GM18505 (cell line): ENCODE data around the gene DHCR7.

Source experiments
- ATAC-seq: cut with Tn5 transposase; IDR thresholded peaks from one replicate; pipeline ENCODE4 v1.9.1; 2021; ENCODE audit not compliant: unreplicated experiment
- POLR2A ChIP-seq: IDR thresholded peaks from 4 replicates; pipeline ENCODE4 v1.6.1; 2011; ENCODE audit warnings: borderline replicate concordance; ENCODE audit not compliant: insufficient read depth, insufficient read length; ENCODE audit errors: extremely low read depth

The DHCR7 gene

GRCh38 chr11:71456831-71457230 is 8.6 kb upstream of the DHCR7 start:
- TF ChIP-seq POLR2A, result no peak
- ATAC-seq, result no peak

DNA sequence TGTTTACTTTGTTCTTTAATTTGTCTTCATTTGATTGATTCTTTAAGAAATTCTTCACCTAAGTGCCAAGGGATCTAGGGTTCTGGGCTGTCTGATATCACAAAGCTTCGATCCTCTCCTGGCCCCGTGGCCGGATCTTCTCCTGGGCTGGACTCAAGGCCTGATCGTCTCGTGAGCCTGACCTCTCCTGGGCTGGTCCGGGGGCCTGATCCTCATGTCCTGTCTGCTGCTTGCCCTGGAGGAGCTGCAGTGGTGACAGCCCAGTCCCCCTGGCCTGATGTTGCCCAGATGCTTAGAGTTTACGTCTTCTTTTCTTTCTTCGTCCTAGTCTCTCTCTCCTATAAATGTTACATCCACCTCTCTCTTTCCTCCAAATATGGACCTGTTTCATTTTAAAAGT is 8.1 kb upstream of the DHCR7 start:
- no peak for TF ChIP-seq POLR2A
- no peak for ATAC-seq

DNA sequence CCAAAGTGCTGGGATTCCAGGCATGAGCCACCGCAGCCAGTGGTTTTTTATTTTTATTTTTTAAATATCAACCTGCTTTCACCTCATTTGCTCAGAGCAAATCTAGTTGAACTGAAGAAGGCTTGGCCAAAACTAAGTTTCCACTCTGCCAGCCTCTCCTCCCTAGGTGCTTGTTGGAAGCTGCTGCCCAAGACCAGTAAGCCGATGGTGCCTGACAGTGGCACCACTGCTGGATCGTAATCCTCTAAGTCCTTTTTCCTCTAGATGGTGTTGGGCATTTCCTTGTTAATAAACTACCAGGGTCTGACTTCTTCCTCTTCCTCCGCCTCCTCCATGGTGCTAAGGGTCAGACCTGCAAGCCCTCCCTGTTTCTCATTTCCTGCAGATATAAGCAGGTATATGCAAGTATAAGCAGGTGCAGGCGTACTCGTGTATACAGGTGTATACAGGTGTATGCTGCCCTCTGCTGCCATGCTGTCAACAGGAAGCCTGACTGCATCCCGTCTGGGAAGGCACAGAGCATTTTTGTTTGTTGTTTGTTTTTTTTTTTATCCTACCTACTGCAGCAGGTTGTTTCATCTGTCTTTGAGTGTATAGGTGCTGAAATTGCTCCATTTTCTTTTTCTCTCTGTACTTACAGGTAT is 6.4 kb upstream of the DHCR7 start:
- no peak for TF ChIP-seq POLR2A
- no peak for ATAC-seq

- ATAC-seq, result no peak
- TF ChIP-seq POLR2A, result no peak
These were observed 5.7 kb upstream of the DHCR7 start for GRCh38 chr11:71453918-71454304.

DNA sequence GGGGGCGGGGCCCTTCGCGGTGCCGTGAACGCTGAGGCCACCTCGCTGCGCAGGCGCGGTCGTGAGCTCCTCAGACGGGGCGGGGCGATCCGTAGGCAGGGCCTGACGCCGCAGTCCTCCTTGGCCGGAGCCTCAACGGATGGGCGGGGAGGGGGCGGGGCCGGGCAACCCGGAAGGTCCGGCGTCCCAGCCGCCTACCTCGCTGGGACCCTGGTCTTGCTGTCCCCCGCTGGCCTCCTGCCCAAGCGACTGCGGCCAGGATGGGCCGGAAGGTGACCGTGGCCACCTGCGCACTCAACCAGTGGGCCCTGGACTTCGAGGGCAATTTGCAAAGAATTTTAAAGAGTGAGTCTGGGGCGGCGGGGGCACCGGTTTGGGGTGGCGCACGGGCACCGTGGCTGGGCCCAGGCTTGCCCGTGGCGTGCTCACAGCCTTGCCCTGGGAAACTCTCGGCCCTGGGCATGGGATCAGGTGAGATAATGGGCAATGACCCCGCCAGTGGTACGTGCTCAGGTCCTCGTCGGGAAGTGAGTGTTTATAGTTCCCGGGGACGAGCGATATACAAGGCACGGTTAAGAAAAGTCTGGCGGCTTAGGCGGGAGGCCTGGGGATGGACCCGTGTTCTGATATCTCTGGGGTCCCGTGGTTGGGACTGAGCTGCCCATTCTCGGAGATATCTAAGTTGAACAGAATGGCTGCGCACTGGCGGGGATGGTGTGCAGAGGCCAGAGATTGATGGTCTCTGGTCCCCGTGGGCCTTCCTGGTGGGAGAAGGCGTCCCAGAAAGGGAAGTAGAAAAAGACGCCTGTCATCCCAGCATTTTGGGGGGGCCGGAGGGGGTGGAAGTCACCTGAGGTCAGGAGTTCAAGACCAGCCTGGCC is 5.1 kb upstream of the DHCR7 start, which contains the start of gene NADSYN1:
NADSYN1 (plus strand) TSS at position 167 of the 881 bp plus-strand sequence; CDS start at position 261, 94 bp downstream.
- peak; percentile 80 for TF ChIP-seq POLR2A
- ATAC-seq, result peak; percentile 54

DNA sequence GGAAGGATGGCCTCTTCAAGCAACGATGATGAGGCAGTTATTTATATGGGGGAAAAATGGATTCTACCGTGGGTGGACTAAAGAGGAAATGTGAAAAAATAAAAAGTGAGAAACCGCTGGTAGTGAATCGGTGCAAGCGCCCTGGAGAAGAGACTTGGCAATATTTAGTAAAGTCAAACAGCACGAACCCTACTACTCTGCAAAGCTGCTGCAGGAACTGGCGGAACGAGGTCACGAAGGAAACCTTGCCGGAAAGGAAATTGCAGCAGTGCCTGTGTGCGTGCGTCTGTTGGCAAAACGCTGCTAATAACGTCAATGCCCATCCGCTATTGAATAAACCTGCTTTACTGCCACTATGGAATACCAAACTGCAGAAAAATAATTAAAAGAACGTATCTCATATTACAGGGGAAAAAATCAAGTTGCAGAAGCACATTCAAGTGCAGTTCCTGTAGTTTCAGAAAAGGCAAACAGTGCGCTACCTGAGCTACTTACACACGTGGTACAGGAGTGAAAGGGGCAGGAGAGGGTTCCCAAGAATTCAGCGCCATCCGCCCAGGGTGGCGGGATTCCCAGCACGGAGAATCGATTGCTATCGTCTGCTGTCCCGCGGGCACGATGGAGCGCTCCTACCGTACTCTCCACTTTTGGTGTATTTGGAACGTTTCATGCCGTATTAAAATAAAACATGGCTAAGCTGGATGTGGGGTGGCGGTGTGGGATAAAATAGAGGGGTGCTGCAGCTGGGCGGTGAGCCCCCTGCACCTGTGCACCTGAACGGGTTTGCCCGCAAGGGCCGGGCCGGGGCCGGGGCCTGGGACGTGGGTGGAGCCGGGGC is 4.2 kb upstream of the DHCR7 start:
- TF ChIP-seq POLR2A, result no peak
- no peak for ATAC-seq

DNA sequence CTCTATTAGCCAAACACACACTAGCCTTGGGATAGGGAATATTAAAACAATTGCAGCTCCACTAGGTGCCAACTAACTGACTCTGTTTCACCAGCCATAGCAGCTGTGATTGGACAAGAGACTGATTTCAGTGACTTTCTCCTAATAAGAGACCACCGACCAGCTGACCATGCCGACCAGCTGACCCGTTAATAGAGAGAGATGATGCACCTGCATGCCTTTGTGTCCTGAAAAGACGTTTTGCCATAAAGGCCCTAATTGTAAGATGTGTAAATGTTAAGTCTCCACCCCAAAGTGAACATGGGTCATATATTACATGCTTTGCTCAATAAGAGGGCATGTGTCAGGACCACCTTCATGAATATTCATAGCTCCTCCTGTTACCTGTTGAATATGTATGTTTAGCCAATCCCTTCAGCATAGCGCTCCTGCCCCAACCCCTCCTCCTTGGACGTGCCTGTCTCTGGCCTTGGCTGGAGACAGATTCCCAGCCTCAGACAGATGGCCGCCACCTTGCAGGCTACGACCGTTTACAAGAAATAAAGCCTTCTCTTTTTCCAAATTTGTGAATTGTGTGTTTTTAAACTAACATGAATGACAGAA is 3.5 kb upstream of the DHCR7 start:
- TF ChIP-seq POLR2A, result no peak
- ATAC-seq, result no peak

DNA sequence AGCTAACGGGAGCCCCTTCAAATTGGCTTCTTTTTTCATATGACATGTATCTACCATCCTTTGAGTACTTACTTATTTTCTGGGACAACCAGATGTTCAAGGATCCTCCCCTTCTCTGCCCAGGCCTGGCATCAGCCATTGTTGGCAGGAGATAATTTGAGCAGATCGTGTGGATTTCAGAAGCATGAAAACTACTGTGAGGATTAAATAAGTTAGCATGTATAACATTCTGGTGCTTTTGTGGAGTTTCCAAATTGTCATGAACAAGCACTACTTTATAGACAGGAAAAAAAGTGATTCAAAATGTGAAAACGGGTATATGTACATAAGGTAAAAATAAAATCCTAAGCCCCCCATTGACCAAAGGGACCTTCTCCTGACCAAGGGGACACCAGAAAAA is 2.7 kb upstream of the DHCR7 start:
- ATAC-seq, result no peak
- TF ChIP-seq POLR2A, result no peak

DNA sequence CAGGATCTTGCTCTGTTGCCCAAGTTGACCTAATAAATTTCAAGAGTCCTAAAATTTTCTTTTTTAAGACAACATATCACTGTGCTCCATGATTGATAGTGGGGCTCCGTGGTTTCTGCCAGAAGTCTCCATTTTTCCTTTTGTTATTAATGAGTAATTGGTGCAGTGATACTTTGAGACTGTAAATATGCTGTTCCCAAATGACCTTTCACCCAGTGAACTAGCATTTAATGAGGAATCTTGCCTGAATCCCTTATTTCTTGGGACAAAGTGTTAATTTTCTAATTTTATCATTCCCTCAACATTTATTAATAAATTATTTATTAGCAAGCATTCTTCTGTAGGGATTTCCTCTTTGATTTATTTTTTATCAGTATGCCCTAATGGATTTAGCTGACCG is 2.3 kb upstream of the DHCR7 start:
- TF ChIP-seq POLR2A, result no peak

DNA sequence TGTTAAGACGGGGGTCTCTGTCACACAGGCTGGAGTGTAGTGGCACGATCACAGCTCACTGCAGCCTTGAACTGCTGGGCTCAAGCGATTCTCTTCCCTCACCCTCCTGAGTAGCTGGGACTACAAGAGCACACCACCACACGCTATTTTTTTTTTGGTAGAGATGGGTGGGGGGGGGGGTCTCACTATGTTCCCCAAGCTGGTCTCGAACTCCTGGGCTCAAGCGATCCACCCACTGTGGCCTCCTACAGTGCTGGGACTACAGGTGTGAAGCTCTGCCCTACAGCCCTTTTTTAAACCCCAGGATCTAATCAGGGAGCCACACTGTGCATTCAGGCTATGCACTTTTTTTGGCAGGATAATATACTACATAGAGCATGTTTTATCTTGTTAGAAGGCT is 1.4 kb upstream of the DHCR7 start:
- ATAC-seq, result no peak
- no peak for TF ChIP-seq POLR2A

More for the DNA sequence above, 2.3 kb upstream of the DHCR7 start:
- no peak for ATAC-seq

DNA sequence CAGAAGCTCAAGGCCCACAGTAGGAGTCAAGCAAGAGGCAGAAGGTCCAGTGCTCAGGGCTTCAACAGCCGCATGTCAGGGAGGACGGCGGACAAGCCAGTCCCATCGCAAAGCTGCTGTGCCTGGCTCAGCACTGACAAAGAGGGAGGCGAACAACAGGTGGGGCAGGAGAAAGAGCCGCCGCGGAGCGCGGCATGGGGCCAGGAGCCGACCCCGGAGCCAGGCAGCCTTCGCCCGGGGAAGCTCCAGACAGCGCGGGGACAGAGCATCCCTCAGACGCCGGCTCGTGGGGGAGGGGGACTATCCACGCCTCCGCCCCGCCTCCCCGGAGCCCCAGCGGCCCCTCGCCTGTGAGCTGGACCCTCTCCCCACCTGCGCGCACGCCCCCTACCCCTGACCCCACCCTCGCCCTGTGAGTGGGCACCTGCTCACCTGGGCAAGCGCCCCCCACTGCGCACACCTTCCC is 369 bp downstream of the DHCR7 start:
- peak; percentile 8 for ATAC-seq
- no peak for TF ChIP-seq POLR2A

DNA sequence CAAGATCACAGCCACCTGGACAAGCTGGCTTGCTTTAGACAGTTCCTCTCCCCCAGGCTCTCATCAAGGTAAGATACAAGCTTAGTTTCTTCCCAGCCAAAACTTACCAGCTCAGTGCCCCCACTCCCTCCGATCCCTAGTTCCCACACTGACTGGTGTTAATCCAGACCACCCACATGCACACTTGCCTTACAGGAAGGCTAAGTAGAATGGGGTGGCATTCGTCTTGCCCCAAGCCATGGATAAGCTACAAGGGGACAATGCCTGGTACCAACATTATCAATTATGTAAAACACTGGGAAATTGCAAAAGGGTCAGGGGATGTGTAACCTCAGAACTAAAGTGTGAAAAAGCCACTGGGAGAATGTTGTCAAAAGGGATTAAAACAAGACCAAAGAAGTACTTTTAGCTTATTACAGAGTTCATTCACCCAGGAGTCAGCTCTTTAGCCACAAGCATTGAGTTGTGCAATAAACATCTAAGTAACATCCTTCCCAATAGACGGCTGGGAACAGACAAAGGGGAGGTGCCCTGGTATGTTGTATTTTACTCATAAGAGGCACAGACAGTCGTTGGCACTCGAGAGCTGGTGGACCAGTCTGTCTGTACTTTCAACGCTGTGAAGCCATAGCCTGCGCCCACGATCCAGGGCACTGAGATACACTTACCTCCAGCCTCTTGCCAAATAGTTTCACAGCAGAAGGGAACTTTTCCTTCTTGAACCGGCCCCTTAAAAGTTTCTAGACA is 1.1 kb downstream of the DHCR7 start:
- TF ChIP-seq POLR2A, result no peak
- no peak for ATAC-seq
